GM21576 (cell line): ENCODE measurements around the gene GPD2.
A peak's percentile ranks its signal among the peaks of the same experiment; 100 is the strongest.
"Not testable (repeated sequence)": the region's sequence is repeated elsewhere in the genome, so short reads cannot be mapped to it uniquely, and the experiment has no call there.

Experiments
- ATAC-seq: cut with Tn5 transposase; IDR thresholded peaks from one replicate; pipeline ENCODE4 v1.9.1; 2021; ENCODE audit warnings: mild to moderate bottlenecking, moderate library complexity; ENCODE audit not compliant: unreplicated experiment

Gene GPD2

DNA sequence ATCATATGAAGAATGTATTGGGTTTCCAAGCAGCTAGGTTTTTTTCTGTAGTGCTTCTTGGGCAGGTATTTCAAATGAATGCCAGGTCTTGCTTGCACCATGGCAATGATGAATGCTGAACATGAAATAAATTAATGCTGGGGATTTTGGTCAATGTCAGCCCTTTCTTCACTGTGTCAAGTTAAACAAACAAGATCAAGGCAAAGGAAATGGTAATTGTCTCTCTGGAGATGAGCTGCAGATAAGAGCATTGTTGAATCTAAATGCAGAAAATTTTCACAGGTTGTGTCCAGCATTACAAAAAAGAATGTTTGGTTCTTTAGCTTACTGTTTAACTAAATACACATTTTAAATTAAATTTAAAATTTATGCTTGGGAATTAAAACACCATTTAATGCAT lies 144.3 kb downstream of the GPD2 start:
- no peak for ATAC-seq

DNA sequence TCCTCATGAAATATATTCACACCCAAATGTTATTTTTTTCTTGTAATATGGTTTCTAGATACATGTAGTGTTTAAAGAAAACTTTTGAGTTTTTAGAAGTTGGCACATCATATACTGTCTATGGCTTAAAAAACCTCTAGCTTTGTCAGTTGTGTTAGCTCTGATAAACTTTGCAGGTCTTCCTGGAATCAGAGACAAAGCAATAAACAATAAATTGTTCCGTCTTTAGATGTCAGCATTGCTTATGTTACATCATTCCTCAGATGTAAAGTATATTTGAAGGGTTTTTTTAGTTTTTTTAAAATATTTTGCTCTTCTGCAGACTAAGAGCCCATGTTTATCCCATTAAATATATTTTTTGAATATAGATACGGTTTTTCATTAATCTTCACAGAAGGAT lies 145.1 kb downstream of the GPD2 start:
- ATAC-seq: no peak

DNA sequence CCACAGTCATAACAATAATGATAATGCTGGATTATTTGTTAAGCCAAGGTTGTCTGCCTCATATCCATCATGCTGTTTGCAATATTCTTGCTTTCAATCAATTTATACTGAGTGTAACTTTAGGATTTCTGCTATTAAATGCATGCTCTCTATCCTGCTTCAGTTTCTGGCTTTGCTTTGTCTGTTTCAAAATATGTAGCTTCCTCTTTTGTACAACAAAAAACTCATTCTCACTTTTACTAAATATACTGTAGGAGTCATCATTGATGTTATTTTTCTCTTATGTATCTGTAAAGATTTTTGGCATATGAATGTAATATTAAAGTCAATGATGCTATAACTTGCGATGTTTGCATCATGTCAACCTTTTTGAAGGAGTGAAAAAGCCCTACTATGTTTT lies 149.3 kb downstream of the GPD2 start:
- ATAC-seq: peak; percentile 50

- ATAC-seq: no peak
These were observed 150.4 kb downstream of the GPD2 start for GRCh38 chr2:156586621-156587020.

- peak; percentile 70 for ATAC-seq
These were observed 153.4 kb downstream of the GPD2 start for GRCh38 chr2:156589381-156590079.

GRCh38 chr2:156590085-156590739 lies 154.0 kb downstream of the GPD2 start:
- no peak for ATAC-seq

DNA sequence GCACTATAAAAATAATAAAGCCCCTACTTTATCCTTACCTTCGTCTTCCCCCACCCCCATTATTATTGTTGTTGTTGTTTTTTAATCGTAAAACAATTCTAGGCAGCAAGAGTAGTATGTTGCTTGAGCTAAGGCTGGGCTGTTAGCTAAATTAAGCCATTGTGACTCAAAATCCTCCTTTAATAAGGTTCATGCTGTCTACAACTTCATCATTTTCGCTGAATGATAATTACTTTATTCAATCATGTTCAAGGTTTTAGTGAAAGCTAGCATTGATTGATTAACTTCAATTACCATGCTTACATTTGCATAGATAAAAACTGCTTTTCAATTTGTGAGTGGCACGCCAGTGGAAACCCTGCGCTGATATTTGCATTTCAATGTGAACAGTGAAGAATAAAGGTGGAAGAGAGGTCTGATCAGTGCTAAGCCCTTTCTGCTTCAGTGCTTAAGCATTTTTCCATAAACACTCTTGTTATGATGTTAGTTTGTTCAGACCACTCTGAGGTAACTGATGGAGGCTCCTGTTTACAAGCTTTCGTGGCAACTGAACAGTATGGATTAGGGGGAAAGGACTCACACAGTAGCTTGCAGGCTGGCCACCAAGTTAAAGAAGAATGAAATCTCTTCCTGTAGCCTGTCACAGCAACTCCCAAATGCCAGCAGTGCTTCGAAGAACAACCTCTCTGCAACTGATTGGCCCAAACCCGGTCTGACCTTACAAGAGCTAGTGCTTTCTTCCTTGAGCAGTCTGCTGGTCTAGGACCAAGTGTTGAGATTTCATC lies 156.8 kb downstream of the GPD2 start:
- ATAC-seq: no peak

- ATAC-seq: no peak
These were observed 157.4 kb downstream of the GPD2 start for GRCh38 chr2:156593594-156593921.

GRCh38 chr2:156598563-156598962 lies 162.4 kb downstream of the GPD2 start:
- ATAC-seq: no peak

- no peak for ATAC-seq
These were observed 164.0 kb downstream of the GPD2 start for GRCh38 chr2:156600196-156600595.

DNA sequence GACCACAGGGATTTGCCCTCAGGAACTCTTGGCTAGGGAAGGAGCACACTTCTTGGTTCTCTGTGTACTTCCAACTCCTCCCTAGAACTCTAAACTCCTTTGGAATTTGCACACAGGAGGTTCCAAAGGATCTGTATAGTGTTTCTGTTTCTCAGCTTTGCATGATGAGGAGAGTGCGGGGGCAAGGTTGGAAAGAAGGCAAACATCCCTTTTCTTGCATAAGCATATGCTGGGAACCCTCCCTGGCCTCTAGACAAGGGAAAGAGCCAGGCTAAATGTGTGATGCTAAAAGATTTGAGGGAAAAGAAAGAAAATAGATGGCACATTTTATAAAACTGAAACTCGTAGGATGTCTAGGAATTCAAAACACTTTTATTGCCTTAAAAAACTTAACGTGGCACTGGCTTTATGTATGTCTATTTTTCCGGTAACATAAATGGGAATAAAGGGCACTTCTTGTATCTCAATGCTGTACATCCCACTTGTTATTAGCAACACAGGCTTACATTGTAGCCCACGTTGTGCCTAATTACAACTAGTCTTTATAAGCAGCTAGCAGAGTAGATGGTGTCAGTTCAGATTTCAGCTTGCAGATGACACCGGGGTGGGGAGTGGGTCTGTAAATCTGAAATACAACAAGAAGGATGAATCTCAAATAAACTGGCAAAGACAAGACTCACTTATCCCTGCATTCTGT lies 165.8 kb downstream of the GPD2 start:
- no peak for ATAC-seq

- no peak for ATAC-seq
These were observed 166.4 kb downstream of the GPD2 start for GRCh38 chr2:156602552-156602933.

- ATAC-seq: no peak
These were observed 179.7 kb downstream of the GPD2 start for GRCh38 chr2:156615836-156616322.

- not testable (repeated sequence) for ATAC-seq
These were observed 181.9 kb downstream of the GPD2 start for GRCh38 chr2:156618071-156618470.

DNA sequence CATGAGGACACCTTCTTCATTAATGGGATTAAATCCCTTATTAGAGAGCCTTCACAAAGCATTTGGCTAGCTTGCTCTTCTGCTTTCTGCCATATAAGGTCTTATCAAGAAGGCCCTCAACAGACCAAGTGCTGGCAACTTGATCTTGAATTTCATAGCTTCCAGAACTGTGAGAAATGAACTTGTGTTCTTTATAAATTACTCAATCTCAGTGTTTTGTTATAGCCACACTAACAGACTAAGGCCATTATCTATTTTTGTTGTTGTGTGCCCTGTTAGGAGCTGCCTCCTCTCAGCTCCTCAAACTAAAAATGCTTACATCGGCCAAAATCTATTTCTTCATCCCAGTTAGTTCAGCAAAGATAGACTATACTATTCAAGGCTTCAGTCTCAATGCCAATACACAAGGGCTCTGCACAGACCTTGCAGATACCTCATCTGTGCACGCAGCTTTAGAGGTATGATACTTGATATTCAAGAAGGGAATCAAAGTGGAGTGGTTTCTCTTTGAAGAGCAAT lies 182.9 kb downstream of the GPD2 start:
- no peak for ATAC-seq

- no peak for ATAC-seq
These were observed 186.3 kb downstream of the GPD2 start for GRCh38 chr2:156622491-156622890.

DNA sequence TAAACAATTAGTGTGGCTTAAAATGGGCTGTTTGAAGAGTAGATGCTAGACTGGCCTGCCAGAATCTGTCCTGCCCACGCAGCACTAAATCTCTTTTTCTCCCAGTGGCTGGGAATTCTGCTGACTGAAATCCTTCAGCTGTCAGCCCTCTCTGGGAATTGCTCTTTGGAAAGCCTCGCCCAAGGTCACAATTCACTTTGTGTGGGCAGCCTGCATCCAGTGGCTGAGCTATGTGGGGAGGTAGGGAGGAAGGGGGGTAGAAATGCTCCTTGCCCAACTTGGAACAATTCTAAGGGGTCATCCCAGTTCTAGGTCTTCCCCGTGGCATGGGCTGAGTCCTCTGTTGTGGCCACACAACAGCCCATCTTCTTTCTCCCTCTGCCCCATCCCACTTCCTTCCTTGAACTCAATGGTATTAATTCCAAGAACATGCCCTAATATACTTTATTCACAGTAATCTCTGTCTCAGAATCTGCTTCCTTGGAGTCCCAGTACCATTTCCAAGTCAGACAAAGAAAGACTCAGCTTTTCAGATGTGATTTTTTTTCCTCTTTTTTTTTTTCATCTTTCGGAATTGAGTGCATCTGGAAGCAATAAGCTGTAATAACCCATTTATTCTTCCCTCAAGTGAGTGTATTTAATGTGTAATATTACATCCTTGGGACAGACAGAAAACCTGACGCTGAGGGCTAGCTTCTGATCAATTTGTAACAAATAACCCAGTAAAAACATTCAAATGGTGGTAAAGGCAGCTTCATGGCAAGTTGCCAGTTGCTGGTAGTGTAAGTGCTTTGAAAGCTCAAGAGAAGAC lies 189.4 kb downstream of the GPD2 start:
- no peak for ATAC-seq

DNA sequence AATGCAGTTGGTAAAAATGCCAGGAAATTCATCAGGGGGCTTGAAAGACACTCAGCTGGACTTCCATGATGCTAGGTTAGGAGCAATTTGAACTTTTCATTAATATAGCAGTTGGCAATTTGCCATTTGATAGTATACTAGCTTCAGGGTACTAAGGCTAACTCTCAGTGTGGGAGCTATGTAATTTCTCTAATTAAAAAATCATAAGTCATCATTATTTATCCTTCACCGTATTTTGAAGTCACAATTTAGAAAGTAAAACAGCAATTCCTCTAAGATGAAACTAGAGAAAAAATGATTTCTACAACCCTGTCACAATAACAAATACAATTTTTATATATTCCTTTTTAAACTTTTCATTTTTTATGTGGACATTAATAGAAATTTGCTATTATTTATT lies 190.8 kb downstream of the GPD2 start:
- ATAC-seq: no peak

DNA sequence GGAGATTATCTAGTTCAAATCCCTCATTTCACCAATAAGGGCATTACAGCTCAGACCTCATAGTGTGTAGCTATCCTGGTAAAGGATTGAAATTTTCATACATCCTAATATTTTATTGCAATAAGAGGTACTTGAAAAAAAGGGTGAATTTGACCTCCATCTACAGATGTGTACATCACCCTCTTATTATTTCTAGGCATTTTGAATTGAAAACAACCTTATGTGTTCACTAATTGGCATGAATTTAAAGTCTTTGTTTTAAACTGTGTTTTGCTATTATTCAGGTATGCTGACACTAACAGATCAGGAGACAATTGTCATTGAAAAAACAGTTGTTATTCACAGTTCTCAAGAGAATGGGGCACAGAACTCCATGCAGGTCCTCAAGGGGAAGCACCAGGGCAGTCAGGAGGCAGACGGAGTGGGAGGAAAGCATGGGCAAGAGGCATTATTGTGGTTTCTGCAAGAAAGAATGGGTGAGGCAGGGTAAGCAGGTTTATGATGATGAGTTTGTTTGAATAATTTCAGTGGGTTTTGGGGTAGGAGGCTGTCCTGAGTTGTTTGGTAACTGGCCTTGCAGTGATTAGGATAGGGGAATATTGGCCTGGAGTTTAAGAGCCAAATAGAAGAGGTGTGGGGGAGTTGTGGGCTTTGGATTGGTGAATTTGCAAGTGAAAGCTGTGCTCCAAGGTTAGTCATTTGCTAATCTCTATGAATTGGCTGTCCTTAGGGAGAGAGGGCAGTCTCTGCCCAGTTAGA lies 194.6 kb downstream of the GPD2 start:
- ATAC-seq: no peak

DNA sequence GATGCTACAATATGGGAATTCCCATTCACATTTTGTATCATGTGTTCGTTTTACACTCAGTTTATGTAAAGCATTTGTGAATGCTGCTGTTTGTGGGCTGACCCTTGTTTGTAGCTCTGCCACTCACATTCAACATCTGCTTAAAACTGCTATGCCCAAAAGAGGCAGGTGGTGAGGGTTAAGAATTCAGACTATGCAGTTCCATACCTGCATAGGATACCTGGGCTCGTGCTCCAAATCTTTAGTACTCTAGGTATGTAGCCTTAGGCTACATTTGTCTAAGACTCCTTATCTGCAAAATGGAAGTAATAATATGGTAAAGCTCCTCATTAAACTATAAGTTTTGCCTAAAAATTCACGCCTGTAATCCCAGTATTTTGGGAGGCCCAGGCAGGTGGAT lies 199.5 kb downstream of the GPD2 start:
- ATAC-seq: no peak
